ENCODE data around the gene LNX1.

The LNX1 gene

GRCh38 chr4:53619431-53619830 lies 28.1 kb upstream of the LNX1 start:
- TF ChIP-seq CTCF (IDR thresholded peaks at IDR 0.05), result no peak
- no peak for DNase-seq
- H3K36me3 ChIP-seq, result no peaks in the 10 kb centered on the region
- H3K27me3 ChIP-seq, result no peaks in the 10 kb centered on the region
- H3K9me3 ChIP-seq, result no peaks in the 10 kb centered on the region
- no peak overlapping the region for H3K4me3 ChIP-seq
- intact Hi-C loops (cut with DNase I; ENCODE audit: low total_unique reads), result no loop called here
- H3K4me1 ChIP-seq, result no peaks in the 10 kb centered on the region
- H3K27ac ChIP-seq, result no peak overlapping the region

- Histone ChIP-seq H3K4me3 (no peak overlapping the region), H3K4me1 (no peaks in the 10 kb centered on the region), H3K27me3 (no peaks in the 10 kb centered on the region), H3K9me3 (no peaks in the 10 kb centered on the region), H3K27ac (no peak overlapping the region), H3K36me3 (no peaks in the 10 kb centered on the region)
- DNase-seq, result no peak
- intact Hi-C loops (cut with DNase I; ENCODE audit: low total_unique reads), result no loop called here
- no peak for TF ChIP-seq CTCF (IDR thresholded peaks at IDR 0.05)
Observed at GRCh38 chr4:53618321-53618720, 27.0 kb upstream of the LNX1 start.

GRCh38 chr4:53617101-53617680 lies 25.9 kb upstream of the LNX1 start:
- Histone ChIP-seq H3K4me1 (no peaks in the 10 kb centered on the region), H3K36me3 (no peaks in the 10 kb centered on the region), H3K27ac (no peak overlapping the region), H3K9me3 (no peaks in the 10 kb centered on the region), H3K4me3 (no peak overlapping the region), H3K27me3 (no peaks in the 10 kb centered on the region)
- intact Hi-C loops (cut with DNase I; ENCODE audit: low total_unique reads), result no loop called here
- DNase-seq, result no peak
- no peak for TF ChIP-seq CTCF (IDR thresholded peaks at IDR 0.05)

GRCh38 chr4:53616219-53616618 lies 24.9 kb upstream of the LNX1 start:
- intact Hi-C loops (cut with DNase I; ENCODE audit: low total_unique reads), result no loop called here
- H3K27me3 ChIP-seq, result no peaks in the 10 kb centered on the region
- H3K27ac ChIP-seq, result no peak overlapping the region
- H3K36me3 ChIP-seq, result no peaks in the 10 kb centered on the region
- no peak for DNase-seq
- no peaks in the 10 kb centered on the region for H3K9me3 ChIP-seq
- TF ChIP-seq CTCF (IDR thresholded peaks at IDR 0.05), result no peak
- no peak overlapping the region for H3K4me3 ChIP-seq
- no peaks in the 10 kb centered on the region for H3K4me1 ChIP-seq

GRCh38 chr4:53614591-53614990 lies 23.3 kb upstream of the LNX1 start:
- Histone ChIP-seq H3K9me3 (no peaks in the 10 kb centered on the region), H3K27ac (no peak overlapping the region), H3K36me3 (no peaks in the 10 kb centered on the region), H3K4me3 (no peak overlapping the region), H3K27me3 (no peaks in the 10 kb centered on the region), H3K4me1 (no peaks in the 10 kb centered on the region)
- intact Hi-C loops (cut with DNase I; ENCODE audit: low total_unique reads), result no loop called here
- TF ChIP-seq CTCF (IDR thresholded peaks at IDR 0.05), result no peak
- DNase-seq, result no peak

GRCh38 chr4:53613428-53613827 lies 22.1 kb upstream of the LNX1 start:
- Histone ChIP-seq H3K4me1 (no peaks in the 10 kb centered on the region), H3K4me3 (no peak overlapping the region), H3K9me3 (no peaks in the 10 kb centered on the region), H3K36me3 (no peaks in the 10 kb centered on the region), H3K27me3 (no peaks in the 10 kb centered on the region), H3K27ac (no peak overlapping the region)
- intact Hi-C loops (cut with DNase I; ENCODE audit: low total_unique reads), result no loop called here
- TF ChIP-seq CTCF (IDR thresholded peaks at IDR 0.05), result no peak
- DNase-seq, result no peak

Measured in tibial artery (tissue), 4 donors.